NCI-H1092 treated with DMSO at 0.1 percent for 48 hours (cell line): ENCODE data around the gene TBC1D5.
A peak's percentile ranks its signal among the peaks of the same experiment; 100 is the strongest.

Experiments
- DNase-seq: peaks from one replicate; lab custom pipeline; 2025; lab: John Stamatoyannopoulos, UW

Gene TBC1D5

DNA sequence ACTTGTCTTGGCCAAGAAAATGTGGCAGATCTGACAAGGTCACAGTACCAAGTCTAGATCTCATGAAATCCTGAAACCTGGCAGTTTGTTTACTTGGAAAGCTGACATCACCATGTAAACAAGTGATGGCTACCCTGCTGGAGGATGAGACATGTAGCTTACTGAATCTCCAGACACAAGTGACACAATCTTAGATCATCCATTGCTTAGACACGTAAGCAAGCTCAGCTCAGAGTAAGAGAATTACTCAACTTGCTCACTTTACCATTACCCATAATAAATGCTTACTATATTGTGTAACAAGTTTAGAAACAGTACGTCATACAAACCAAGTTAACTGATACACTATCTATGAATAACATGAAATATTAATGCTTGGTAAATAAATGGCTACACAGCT is 263.8 kb downstream of the TBC1D5 start:
- DNase-seq, result no peak

DNA sequence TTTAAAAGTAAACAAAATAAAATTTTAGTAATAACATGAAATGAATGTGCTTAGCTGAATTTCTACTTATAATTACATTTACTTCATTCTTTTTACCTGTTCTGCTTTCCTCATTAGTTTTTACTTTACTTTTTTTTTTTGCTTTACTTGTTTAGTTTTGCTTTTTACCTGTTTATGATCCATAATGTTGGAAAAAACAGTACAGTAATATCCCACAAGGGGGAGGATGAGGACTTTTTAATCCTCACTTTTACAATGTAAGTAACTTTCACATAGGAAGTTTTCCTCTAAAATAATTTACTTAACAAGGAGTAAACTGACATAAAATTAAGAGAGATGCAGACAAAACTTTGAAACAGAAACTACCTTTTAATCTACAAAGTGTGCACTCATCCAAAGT is 268.7 kb downstream of the TBC1D5 start:
- no peak for DNase-seq

DNA sequence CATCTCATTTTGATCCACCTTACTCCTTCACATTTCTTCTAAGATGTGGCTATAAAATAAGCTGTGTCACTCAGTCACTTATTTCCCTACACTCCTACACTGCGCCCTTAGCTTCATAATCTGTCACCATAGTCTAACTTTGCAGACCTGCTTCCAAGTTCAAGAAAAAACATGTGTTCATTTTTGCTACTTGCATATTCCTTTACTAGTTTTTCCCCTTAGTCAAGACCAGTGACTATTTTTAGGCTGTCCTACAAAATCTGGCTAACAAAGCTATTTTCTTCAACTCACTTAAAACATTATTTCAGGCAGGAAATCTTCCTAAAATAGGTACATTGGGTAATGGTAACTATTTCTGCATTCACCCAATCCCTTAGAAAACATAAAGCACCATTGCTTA is 272.5 kb downstream of the TBC1D5 start:
- no peak for DNase-seq

DNA sequence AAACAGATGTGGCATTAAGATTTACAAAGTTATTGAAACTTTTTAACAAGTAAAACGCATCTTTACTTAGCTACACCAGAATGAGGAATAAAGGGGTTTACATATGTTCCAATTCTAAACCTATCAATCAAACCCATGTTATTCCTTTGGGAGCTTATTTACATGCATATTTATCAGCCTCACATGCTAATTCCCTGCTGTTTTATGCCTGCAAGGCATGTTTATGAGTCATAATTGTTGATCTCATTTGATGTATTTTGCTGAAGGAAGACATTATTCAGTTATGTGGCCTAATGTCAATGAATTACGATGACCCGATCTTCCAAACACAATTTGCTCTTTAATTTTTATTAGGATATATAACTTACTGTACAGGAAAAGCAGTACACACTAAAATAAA is 272.9 kb downstream of the TBC1D5 start:
- no peak for DNase-seq

DNA sequence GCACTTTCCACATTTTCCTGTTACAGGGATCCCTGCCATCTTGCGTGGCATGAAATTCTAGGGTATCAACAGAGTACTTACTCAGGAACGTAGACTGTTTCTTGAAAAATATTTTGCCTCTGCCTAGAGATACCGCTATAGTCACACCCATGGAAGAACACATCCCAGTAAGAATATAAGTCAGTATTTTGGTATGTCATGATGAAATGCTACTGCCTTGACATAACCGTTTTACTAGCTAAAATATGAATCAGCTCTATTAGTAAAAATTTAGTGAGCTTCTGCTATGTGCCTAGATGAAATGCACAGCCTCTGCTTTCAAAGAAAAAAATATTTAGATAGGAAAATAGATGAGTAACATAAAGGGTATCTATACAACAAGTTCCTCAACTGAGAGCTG is 276.4 kb downstream of the TBC1D5 start:
- DNase-seq, result no peak

DNA sequence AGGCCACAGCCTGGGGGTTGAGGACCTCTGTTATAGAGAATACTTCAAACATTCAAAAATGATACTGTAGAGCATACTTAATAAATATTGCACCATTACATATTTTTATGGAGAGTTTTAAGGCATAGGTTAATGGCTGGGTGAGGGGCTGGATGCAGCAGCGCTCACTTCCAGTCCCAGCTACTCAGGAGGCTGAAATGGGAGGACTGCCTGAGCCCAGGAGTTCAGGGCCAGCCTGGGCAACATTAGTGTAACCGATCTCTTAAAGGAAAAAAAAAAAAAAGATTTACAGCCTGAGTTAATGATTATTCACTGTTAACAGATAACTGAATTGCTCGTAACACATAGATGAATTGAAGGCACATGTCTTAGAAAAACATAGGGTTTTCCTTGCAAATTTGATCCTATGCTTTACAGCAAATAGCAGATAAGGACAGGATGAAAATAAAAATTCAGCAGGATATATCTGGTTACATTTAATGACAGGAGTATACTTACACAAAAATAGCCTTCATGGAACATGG is 282.9 kb downstream of the TBC1D5 start:
- no peak for DNase-seq

DNA sequence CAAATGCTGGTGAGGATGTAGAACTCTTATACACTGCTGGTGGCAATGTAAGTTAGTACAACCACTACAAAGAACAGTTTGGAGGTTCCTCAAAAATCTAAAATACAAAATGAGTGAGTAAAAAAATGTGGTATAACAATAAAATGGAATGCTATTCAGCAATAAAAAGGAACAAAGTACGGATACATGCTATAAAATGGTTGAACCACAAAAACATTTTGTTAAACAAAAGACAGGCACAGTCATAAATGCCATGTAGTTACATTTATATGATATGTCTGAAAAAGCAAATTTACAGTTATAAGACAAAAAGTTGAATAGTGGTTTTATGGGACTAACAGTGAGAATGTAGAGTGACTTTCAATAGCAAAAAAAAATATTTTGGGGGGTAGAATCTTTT is 285.8 kb downstream of the TBC1D5 start:
- no peak for DNase-seq

DNA sequence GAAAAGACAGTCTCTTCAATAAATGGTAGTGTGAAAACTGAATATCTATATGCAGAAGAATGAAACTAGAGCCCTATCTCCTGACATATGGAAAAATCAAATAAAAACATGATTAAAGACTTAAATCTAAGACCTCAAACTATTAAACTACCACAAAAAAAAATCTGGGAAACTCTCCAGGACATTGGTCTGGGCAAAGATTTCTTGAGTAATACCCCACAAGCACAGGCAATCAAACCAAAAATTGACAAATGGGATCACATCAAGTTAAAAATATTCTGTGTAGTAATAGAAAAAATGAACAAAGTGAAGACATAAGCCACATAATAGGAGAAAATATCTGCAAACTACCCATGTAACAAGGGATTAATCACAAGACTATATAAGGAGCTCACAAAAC is 286.4 kb downstream of the TBC1D5 start:
- DNase-seq, result no peak

DNA sequence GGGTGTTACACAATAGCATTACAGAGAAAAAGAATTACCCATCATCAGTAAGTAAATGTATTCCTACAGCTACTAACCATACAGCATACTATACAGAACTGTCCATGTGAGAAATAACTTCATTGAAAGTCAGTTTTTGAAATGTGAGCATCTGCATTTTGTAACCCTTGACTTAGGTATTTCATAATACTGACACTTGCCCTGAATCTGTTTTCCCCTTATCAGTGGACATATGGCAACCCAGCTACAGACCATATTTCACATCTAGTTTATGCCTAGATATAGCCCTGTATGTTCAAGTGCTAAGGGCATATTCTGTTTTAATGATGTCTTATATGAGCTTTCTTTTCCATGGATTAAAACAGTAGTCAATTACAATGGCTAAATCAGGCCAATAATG is 297.6 kb downstream of the TBC1D5 start:
- no peak for DNase-seq

DNA sequence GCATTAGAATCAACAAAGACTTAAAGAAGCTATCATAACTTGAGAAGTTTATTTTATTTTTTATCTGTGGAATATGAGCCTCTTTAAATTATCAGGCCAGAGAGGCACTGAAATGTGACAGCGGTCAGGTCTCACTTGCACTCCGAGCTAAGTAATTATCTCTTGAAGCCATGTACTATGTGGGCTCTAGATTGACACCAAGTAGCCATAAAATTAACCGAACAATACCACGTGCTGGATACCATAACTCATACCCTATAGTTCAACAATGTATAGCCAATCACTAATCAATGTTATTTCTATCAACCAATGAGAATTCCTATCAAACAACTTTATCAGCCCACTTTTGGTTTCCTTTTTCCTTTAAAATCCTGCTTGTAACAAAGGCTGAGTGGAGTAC is 299.3 kb downstream of the TBC1D5 start:
- DNase-seq, result no peak

DNA sequence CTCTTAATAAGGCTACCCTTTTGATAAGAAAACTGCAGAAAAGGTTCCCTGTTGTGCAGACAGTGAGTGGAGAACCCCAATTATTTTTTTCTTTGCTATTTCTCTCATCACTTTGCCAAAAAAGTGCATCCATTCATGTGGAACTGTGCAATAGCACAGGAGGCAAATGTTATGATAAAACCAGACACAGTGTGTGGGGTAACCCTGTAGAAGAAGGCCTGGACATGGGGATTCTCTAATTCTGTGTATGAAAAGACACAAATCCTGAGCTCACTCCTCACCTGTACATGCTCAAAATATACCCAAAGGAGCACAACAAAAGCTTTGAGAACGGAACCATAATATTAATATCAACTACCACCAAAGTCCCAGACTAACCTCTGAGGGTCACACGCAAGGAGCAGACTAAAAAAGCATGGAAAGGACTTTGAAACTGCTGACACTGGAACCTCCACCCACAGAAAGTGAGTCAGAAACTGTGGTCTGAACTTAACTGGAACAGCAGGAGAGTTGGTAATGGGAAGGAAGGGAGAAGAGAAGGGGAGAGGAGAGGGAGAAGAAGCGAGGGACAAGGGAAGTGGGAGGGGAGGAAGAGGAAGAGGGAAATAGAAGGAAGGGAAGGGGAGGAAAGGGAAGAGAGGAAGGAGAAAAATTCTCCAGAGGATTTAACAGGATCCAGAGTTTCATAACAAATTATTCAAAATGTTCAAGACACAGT is 299.9 kb downstream of the TBC1D5 start:
- no peak for DNase-seq

DNA sequence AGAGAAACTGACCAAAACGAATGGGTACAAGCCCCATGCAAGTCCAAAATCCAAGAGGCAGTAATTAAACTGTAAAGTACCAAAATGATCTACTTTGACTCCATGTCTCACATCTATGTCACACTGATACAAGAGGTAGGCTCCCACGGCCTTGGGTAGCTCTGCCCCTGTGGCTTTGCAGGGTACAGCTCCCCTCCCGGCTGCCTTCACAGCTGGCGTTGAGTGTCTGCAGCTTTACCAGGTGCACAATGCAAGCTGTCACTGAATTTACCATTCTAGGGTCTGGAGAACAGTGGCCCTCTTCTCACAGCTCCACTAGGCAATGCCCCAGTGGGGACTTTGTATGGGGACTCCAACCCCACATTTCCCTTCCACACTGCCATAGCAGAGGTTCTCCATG is 308.6 kb downstream of the TBC1D5 start:
- DNase-seq, result no peak

DNA sequence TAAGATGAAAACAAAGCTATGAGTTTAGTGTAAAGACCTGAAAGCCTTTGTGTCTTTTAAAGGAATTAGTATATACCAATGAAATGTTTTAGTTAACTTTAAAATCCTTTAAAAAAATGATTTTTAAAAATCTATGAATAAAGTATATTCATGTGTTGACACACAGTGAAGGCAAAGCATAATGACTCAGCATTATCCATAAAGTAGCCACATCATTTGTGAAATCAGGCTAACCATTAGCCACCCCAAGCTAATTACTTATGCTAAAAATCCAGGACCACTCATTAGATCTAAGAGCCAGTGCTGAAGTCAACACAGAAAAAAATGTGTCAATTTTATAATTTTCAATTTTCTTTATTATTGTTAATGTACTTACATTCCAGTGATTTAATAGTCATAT is 310.2 kb downstream of the TBC1D5 start:
- no peak for DNase-seq

DNA sequence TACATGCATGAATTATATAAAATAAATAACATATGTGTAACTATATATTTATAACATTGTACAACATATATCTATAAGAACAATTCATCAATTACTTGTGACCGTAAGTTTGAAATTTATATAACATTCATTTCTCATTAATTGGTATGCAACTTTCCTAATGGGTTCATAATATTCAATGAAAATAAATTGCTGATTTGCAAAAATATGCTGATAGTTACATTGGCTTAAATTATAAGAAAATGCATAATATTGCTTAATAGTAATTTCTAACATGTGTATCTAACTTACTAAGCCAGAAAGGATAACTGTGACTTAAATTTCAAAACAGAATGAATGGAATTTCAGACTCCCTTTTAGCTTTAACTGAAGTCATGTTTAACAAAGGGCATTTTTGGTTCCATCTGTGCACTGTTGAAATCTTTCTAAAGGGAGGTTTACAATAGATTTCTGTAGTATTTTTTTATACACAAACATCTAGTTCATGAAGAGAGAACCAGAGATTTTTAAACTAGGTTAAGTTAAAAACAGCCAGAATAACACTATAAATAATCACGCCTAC is 310.9 kb downstream of the TBC1D5 start:
- no peak for DNase-seq

DNA sequence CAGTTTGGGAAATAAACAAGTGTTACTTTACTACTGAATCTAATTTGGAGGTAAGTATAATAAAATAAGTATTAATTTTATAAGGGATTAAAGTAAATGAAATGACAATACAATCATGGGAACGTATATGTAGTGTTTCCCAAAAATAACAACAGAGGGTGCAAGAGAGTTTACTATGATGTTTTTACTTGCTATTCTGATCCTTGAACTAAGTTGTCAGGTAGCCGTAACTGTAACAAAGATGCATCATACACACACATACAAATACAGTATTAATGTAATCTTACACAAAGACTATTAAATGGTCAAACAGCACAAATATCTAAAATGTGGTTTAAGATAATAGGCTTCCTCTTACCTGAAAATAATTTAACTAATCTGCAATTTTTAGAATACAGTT is 311.4 kb downstream of the TBC1D5 start:
- peak; percentile 14 for DNase-seq

DNA sequence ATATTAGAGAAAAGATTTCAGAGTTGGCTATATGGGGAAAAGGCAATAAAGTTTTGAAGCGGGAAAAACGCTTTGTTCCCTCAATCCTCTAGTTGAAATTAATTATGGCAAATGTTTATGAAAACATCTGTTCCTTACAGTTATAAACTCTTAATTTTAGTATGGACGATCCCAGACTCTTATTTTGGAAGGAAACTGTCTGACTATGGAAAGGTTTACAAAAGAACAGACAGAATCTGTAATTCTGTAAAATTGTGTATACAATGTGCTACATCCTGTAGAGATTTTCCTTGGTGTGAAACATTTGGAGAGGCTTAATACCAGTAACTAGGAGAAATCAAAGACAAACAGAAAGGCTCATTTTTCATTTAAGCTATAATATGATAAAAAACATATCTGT is 311.8 kb downstream of the TBC1D5 start:
- DNase-seq, result no peak

DNA sequence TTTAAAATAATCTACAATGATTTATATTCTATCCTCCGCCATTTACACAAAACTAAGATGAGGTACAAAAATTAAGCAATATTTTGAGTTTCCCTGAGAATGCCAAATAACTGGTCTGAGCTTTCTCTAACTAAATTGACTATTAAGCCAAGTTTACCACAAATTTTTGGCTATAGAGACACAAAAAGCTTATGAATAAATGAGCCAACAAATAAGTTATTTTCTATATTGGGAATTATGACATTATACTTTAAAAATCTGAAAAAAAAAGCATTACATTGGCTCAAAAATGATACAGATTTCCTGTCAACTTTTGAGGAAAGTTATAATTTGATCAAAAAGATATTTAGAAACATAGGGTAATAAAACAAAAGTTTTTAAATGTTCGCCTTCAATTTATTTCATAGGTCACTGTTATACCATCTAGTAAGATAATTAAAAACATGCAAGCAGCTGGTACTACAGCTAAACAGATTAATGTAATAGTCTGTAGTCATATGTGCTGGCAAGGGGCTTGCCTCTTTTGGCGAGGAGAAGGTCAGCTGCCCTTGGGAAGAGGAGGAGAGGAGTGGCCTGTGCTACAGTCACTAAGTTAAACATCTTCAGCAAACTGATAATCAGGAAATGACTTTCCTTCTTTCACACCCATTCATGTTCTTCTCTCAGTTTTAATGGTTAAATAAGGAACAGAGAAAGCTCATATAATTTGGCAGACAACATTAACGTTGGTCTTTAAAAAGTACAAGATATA is 318.5 kb downstream of the TBC1D5 start:
- DNase-seq, result no peak

DNA sequence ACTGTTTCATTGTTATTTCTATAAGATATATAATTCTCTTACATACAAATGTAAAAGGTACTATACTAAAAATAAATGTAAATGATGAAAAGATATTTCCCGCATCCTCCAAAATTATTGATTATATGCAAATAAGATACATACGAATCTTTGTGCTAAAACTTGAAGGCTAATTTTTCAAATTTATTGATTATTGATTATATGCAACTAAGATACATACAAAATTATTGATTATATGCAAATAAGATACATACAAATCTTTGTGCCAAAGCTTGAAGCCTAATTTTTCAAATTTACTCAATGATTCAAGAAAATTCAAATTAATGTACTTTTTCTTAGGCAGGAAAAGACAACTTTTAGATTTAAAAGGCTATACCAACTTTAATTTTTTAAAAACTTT is 319.8 kb downstream of the TBC1D5 start:
- no peak for DNase-seq

DNA sequence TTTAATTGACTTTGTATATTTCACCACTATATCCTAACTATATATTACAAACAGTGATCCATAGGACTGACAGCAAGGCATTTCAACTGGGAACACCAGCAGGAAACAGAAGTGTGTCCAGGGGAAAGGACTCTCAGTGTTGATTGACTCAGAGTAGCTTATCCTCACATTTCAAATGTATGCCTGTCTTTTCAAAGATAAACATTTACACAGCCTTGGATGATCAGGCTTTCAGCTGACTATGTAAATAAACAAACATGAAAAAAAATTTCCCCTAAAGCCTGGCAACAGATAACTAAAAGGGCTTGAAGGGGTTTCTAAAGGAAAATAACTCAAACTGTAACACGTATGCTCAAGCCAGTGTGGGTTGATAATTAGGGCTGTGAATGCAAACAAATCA is 321.8 kb downstream of the TBC1D5 start:
- DNase-seq, result peak; percentile 39

DNA sequence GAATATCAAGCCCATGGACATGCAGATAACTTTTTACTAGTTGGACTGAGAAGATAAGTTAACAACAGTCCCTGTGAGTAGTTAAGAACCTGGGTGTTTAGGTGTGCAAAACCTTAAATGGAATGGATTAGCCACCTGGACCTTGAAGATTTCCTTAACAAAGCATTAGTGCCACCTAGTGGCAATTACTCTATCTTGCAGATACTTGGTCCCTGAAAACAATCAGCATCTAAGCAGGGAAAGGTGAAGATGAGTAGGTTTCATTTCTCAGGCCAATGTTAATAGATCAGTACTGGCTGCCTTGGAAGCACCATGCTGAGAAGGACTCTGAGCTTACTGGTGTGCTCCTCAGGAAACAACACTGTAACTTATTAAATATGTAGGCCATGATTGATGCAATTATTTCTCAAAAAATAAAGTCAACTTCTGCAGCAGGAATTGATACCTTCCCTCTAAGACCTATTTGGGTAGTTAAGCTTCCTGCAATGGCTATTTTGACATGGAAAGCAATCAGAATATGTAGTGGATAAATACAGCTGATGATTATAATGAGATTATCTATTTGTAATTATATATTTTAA is 329.4 kb downstream of the TBC1D5 start:
- DNase-seq, result peak; percentile 30

DNA sequence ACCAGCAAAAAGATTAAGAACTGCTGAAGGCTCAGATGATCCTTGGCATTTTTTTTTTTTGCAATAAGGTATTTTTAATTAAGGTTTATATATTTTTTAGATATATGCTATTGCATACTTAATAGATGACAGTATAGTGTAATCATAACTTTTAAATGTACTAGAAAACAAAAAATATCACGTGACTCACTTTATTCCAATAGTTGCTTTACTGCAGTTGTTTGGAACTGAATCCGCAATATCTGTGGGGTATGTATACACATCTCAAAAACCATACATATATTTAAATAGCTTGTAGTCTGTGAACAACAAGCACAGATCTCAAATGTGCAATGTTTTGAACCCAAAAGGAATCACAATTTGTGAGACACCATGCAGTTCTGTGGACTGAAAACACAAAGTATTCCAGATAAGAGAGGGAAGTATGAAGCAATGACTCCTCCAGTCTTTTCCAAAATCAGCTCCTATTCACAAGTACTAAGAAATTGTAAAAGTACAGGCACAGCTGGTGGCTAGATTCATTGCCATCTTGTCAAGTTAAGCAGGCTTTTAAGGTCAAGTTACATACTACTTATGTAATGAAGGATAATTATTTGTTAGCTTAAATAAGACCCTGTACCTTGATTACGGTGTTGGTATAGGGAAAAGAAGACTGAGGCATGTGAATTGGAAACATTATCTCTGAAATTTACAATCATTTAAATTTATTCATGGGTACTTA is 331.1 kb downstream of the TBC1D5 start:
- DNase-seq, result no peak

DNA sequence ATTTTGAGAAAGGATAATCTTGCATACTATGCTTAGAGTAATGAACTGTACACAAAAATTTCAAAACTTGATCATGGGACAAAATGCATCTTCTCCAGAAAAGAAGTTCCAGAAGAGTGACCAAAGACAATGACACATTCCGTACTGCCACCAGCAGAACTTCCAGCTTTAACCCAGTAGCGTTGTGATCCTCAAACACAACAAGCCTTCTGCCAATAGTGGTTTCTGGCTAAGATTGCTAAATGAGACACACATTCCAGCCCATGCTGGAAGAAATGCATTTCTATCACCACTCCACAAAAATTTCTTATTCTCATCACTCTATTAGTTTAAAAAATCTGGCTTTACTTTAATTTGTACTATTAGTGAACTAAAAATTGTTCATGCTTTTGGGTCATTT is 334.9 kb downstream of the TBC1D5 start:
- no peak for DNase-seq
